Caco-2 (cell line): ENCODE results near the gene COLEC11. TPM values are rescaled to one million over a fixed set of nuclear protein-coding genes. Genes with fewer than 3 reads are reported as not detected.

ENCODE experiments used
- BruUV-seq: library from RNA; stranded (reverse); fragments of 400-500 nt; replicated peaks from 2 replicates; lab custom pipeline; 2021; lab: Mats Ljungman, UMichigan
- CTCF ChIA-PET: fragments of 300-600 bp; sonication (Branson Sonifier 250); formaldehyde crosslinking; loops from one replicate; lab custom pipeline; 2022; ENCODE audit warnings: antibody characterized with exemption; lab: Charles Lee
- POLR2A ChIA-PET: fragments of 300-600 bp; sonication (Branson Sonifier 250); formaldehyde crosslinking; loops from one replicate; lab custom pipeline; 2022; ENCODE audit warnings: antibody characterized with exemption; lab: Charles Lee
- DNase-seq, 2 experiments: peaks; one replicate each; pipeline versions ENCODE4 v3.0.0 to v3.0.0-alpha.2; 2020 to 2022
- H3K27me3 ChIP-seq: replicated peaks from 2 replicates; pipeline ENCODE4 v1.6.0; 2011; ENCODE audit warnings: low read length; ENCODE audit not compliant: control insufficient read depth, insufficient read depth
- H3K36me3 ChIP-seq: 2 replicates; pipeline ENCODE4 v1.5.1; 2011; ENCODE audit warnings: low read length; ENCODE audit not compliant: control insufficient read depth, insufficient read depth
- H3K4me1 ChIP-seq: fragments of 250-450 bp; sonication (Bioruptor Pico); 2 replicates; pipeline ENCODE4 v1.5.1; 2020; ENCODE audit warnings: mild to moderate bottlenecking
- H3K4me3 ChIP-seq: 2 replicates; pipeline ENCODE4 v1.5.1; 2011; ENCODE audit warnings: low read depth, mild to moderate bottlenecking, control low read depth, low read length
- H3K9me3 ChIP-seq: fragments of 250-450 bp; sonication (Bioruptor Pico); 2 replicates; pipeline ENCODE4 v1.5.1; 2020; ENCODE audit warnings: mild to moderate bottlenecking, moderate library complexity
- H3K27ac Mint-ChIP-seq: one replicate; pipeline ENCODE4 v1.8.0; 2022; ENCODE audit warnings: mixed read lengths; ENCODE audit not compliant: unreplicated experiment
- H3K27me3 Mint-ChIP-seq: one replicate; pipeline ENCODE4 v1.8.0; 2022; ENCODE audit warnings: mixed read lengths; ENCODE audit not compliant: insufficient read depth, unreplicated experiment
- H3K36me3 Mint-ChIP-seq: one replicate; pipeline ENCODE4 v1.8.0; 2022; ENCODE audit warnings: mild to moderate bottlenecking, mixed read lengths; ENCODE audit not compliant: insufficient read depth, unreplicated experiment
- H3K4me1 Mint-ChIP-seq: one replicate; pipeline ENCODE4 v1.8.0; 2022; ENCODE audit warnings: low read depth, mixed read lengths; ENCODE audit not compliant: unreplicated experiment
- H3K4me3 Mint-ChIP-seq: one replicate; pipeline ENCODE4 v1.8.0; 2022; ENCODE audit warnings: mild to moderate bottlenecking, moderate library complexity, mixed read lengths; ENCODE audit not compliant: unreplicated experiment
- H3K9me3 Mint-ChIP-seq: one replicate; pipeline ENCODE4 v1.8.0; 2022; ENCODE audit warnings: mixed read lengths; ENCODE audit not compliant: unreplicated experiment
- CTCF ChIP-seq, 2 experiments: fragments of 200-600 bp in 1 of 2; IDR thresholded peaks; 1 replicate in 1 of 2; 2 replicates in 1 of 2; pipeline versions ENCODE4 v1.5.1 to v1.8.0; 2011 to 2022; ENCODE audit warnings: antibody characterized with exemption in 1 of 2, control low read depth in 1 of 2, inconsistent platforms in 1 of 2, low read depth in 1 of 2, low read length in 1 of 2, mild to moderate bottlenecking in 1 of 2, moderate library complexity in 1 of 2; ENCODE audit not compliant: insufficient read depth in 1 of 2, severe bottlenecking in 1 of 2, unreplicated experiment in 1 of 2
- intact Hi-C: fragments of 100-400 bp; cut with micrococcal nuclease; formaldehyde crosslinking; loops from one replicate; pipeline ENCODE4 v1.10.0; 2022; ENCODE audit not compliant: unreplicated experiment
- total RNA-seq: library from RNA; stranded (reverse); gene quantifications from 2 replicates; pipeline ENCODE4 v1.2.3, GENCODE V29; 2022

Gene COLEC11
- total RNA-seq, 1 experiment from 2014 or later, result not detected

- H3K27ac Mint-ChIP-seq, result no peak overlapping the region
- ChIA-PET POLR2A (no interaction called here), CTCF (no interaction called here)
- TF ChIP-seq CTCF (IDR thresholded peaks at IDR 0.05; ENCODE audit: insufficient read depth in 1 of 2, low read depth in 1 of 2, low read length in 1 of 2, severe bottlenecking in 1 of 2, unreplicated experiment in 1 of 2), result no peak
- peaks cover 6% of the 10 kb centered on the region for H3K4me1 Mint-ChIP-seq
- Histone ChIP-seq H3K9me3 (no peaks in the 10 kb centered on the region), H3K4me3 (no peak overlapping the region), H3K4me1 (no peaks in the 10 kb centered on the region), H3K36me3 (no peaks in the 10 kb centered on the region), H3K27me3 (no peaks in the 10 kb centered on the region)
- no peaks in the 10 kb centered on the region for H3K9me3 Mint-ChIP-seq
- intact Hi-C loops, result no loop called here
- peak in 1 of 2 experiments; percentile 26 for DNase-seq
- H3K27me3 Mint-ChIP-seq, result no peaks in the 10 kb centered on the region
- no TSS peak for BruUV-seq
- no peaks in the 10 kb centered on the region for H3K36me3 Mint-ChIP-seq
- H3K4me3 Mint-ChIP-seq, result no peak overlapping the region
Measured at GRCh38 chr2:3604207-3604877, 9.4 kb downstream of the COLEC11 start.

- ChIA-PET CTCF (no interaction called here), POLR2A (no interaction called here)
- no peaks in the 10 kb centered on the region for H3K9me3 Mint-ChIP-seq
- BruUV-seq, result no TSS peak
- Histone ChIP-seq H3K27me3 (no peaks in the 10 kb centered on the region), H3K36me3 (no peaks in the 10 kb centered on the region), H3K9me3 (no peaks in the 10 kb centered on the region), H3K4me3 (no peak overlapping the region), H3K4me1 (no peaks in the 10 kb centered on the region)
- peaks cover 6% of the 10 kb centered on the region for H3K4me1 Mint-ChIP-seq
- H3K27ac Mint-ChIP-seq, result no peak overlapping the region
- no peaks in the 10 kb centered on the region for H3K27me3 Mint-ChIP-seq
- H3K36me3 Mint-ChIP-seq, result no peaks in the 10 kb centered on the region
- H3K4me3 Mint-ChIP-seq, result no peak overlapping the region
- intact Hi-C loops, result no loop called here
- no peak for DNase-seq
- no peak for TF ChIP-seq CTCF (IDR thresholded peaks at IDR 0.05; ENCODE audit: insufficient read depth in 1 of 2, low read depth in 1 of 2, low read length in 1 of 2, severe bottlenecking in 1 of 2, unreplicated experiment in 1 of 2)
Measured at GRCh38 chr2:3604991-3605961, 10.4 kb downstream of the COLEC11 start.

GRCh38 chr2:3606028-3606369 lies 11.1 kb downstream of the COLEC11 start:
- H3K36me3 Mint-ChIP-seq, result no peaks in the 10 kb centered on the region
- DNase-seq, result no peak
- no peaks in the 10 kb centered on the region for H3K36me3 ChIP-seq
- ChIA-PET POLR2A (no interaction called here), CTCF (no interaction called here)
- no peaks in the 10 kb centered on the region for H3K9me3 Mint-ChIP-seq
- H3K4me3 Mint-ChIP-seq, result no peak overlapping the region
- no peaks in the 10 kb centered on the region for H3K27me3 ChIP-seq
- no peaks in the 10 kb centered on the region for H3K4me1 ChIP-seq
- no peak overlapping the region for H3K27ac Mint-ChIP-seq
- BruUV-seq, result no TSS peak
- intact Hi-C loops, result no loop called here
- H3K9me3 ChIP-seq, result no peaks in the 10 kb centered on the region
- peaks cover 6% of the 10 kb centered on the region for H3K4me1 Mint-ChIP-seq
- no peak overlapping the region for H3K4me3 ChIP-seq
- TF ChIP-seq CTCF (IDR thresholded peaks at IDR 0.05; ENCODE audit: insufficient read depth in 1 of 2, low read depth in 1 of 2, low read length in 1 of 2, severe bottlenecking in 1 of 2, unreplicated experiment in 1 of 2), result no peak
- H3K27me3 Mint-ChIP-seq, result no peaks in the 10 kb centered on the region
